IPS DF 4.7 (cell line): ENCODE results near the gene ZNF599.

Source experiments
- DNase-seq: peaks from one replicate; pipeline ENCODE4 v3.0.0-alpha.2; 2013; ENCODE audit warnings: low spot score; ENCODE audit errors: extremely low read depth

Gene ZNF599

GRCh38 chr19:34744896-34745690 lies 27.9 kb downstream of the ZNF599 start:
- no peak for DNase-seq

GRCh38 chr19:34734537-34735103 lies 38.4 kb downstream of the ZNF599 start:
- no peak for DNase-seq

GRCh38 chr19:34733746-34734536 lies 39.1 kb downstream of the ZNF599 start, which contains the start of gene ZNF181:
Gene ZNF181, plus strand, starts transcription at chr19:34734243. Its CDS starts 795 bp downstream, at chr19:34735038.
- no peak for DNase-seq

GRCh38 chr19:34733266-34733745 lies 39.7 kb downstream of the ZNF599 start:
- no peak for DNase-seq

- DNase-seq, result no peak
Measured at GRCh38 chr19:34732612-34733211, 40.3 kb downstream of the ZNF599 start.

- no peak for DNase-seq
Measured at GRCh38 chr19:34731964-34732363, 41.1 kb downstream of the ZNF599 start.

GRCh38 chr19:34731019-34731829 lies 41.8 kb downstream of the ZNF599 start:
- DNase-seq, result no peak

GRCh38 chr19:34725400-34725799 lies 47.6 kb downstream of the ZNF599 start:
- DNase-seq, result no peak

GRCh38 chr19:34722353-34722752 lies 50.7 kb downstream of the ZNF599 start:
- no peak for DNase-seq

- DNase-seq, result no peak
Measured at GRCh38 chr19:34715357-34715756, 57.7 kb downstream of the ZNF599 start.

GRCh38 chr19:34713262-34713637 lies 59.8 kb downstream of the ZNF599 start:
- no peak for DNase-seq

- DNase-seq, result no peak
Measured at GRCh38 chr19:34712395-34713261, 60.4 kb downstream of the ZNF599 start.

GRCh38 chr19:34711890-34712289 lies 61.1 kb downstream of the ZNF599 start:
- no peak for DNase-seq
